CD4-positive, alpha-beta T cell treated with Interleukin-4 for 4 hours (primary cell): ENCODE results near the gene PRAMEF12.
A peak's percentile ranks its signal among the peaks of the same experiment; 100 is the strongest.
"Not testable (repeated sequence)": the region's sequence is repeated elsewhere in the genome, so short reads cannot be mapped to it uniquely, and the experiment has no call there.

ENCODE experiments used
- DNase-seq: peaks from one replicate; pipeline ENCODE4 v3.0.0-alpha.2; 2020

Gene PRAMEF12

GRCh38 chr1:12773438-12773837 lies at the start of gene PRAMEF12:
TSS of gene PRAMEF12 (plus strand) at chr1:12773738. CDS start at chr1:12774868, 1,130 bp downstream.
- DNase-seq, result no peak

GRCh38 chr1:12728391-12728790 lies 45.1 kb upstream of the PRAMEF12 start:
- DNase-seq, result no peak

- DNase-seq, result no peak
Measured at GRCh38 chr1:12730156-12730555, 43.4 kb upstream of the PRAMEF12 start.

GRCh38 chr1:12731084-12731483 lies 42.5 kb upstream of the PRAMEF12 start:
- DNase-seq, result not testable (repeated sequence)

- no peak for DNase-seq
Measured at GRCh38 chr1:12734651-12735050, 38.9 kb upstream of the PRAMEF12 start.

- no peak for DNase-seq
Measured at GRCh38 chr1:12738934-12739333, 34.6 kb upstream of the PRAMEF12 start.

GRCh38 chr1:12739613-12740012 lies 33.9 kb upstream of the PRAMEF12 start:
- no peak for DNase-seq

GRCh38 chr1:12741946-12742345 lies 31.6 kb upstream of the PRAMEF12 start:
- no peak for DNase-seq

- DNase-seq, result no peak
Measured at GRCh38 chr1:12745126-12745991, 28.2 kb upstream of the PRAMEF12 start.

GRCh38 chr1:12745992-12746323 lies 27.6 kb upstream of the PRAMEF12 start, which contains the start of gene CFAP107:
TSS of gene CFAP107 (plus strand) at chr1:12746200. CDS start at chr1:12746431, 231 bp downstream.
- DNase-seq, result peak; percentile 0

GRCh38 chr1:12748778-12749355 lies 24.7 kb upstream of the PRAMEF12 start:
- DNase-seq, result no peak

GRCh38 chr1:12754738-12755137 lies 18.8 kb upstream of the PRAMEF12 start:
- no peak for DNase-seq

GRCh38 chr1:12756273-12756672 lies 17.3 kb upstream of the PRAMEF12 start:
- DNase-seq, result no peak

GRCh38 chr1:12756768-12757413 lies 16.6 kb upstream of the PRAMEF12 start:
- DNase-seq, result no peak

GRCh38 chr1:12757836-12758235 lies 15.7 kb upstream of the PRAMEF12 start:
- no peak for DNase-seq

GRCh38 chr1:12760256-12760795 lies 13.2 kb upstream of the PRAMEF12 start:
- DNase-seq, result no peak

- DNase-seq, result no peak
Measured at GRCh38 chr1:12761781-12762180, 11.8 kb upstream of the PRAMEF12 start.

GRCh38 chr1:12762766-12763165 lies 10.8 kb upstream of the PRAMEF12 start:
- DNase-seq, result no peak

- no peak for DNase-seq
Measured at GRCh38 chr1:12763479-12763878, 10.1 kb upstream of the PRAMEF12 start.

GRCh38 chr1:12764016-12764415 lies 9.5 kb upstream of the PRAMEF12 start:
- no peak for DNase-seq

- DNase-seq, result no peak
Measured at GRCh38 chr1:12769031-12769430, 4.5 kb upstream of the PRAMEF12 start.

- no peak for DNase-seq
Measured at GRCh38 chr1:12769976-12770505, 3.5 kb upstream of the PRAMEF12 start.

GRCh38 chr1:12770620-12771019 lies 2.9 kb upstream of the PRAMEF12 start:
- DNase-seq, result no peak
